Fibroblast of peridontal ligament (primary cell): ENCODE data around the gene KIF5C.

Experiments used
- DNase-seq: peaks from one replicate; pipeline ENCODE4 v3.0.0-alpha.2; 2010; ENCODE audit errors: extremely low read depth

Gene KIF5C

GRCh38 chr2:148924514-148925178 is 49.6 kb downstream of the KIF5C start:
- DNase-seq, result no peak

- peak; percentile 8 for DNase-seq
Observed at GRCh38 chr2:148926291-148926961, 51.4 kb downstream of the KIF5C start.

- DNase-seq, result no peak
Observed at GRCh38 chr2:148926981-148927401, 52.0 kb downstream of the KIF5C start.

GRCh38 chr2:148928395-148928794 is 53.4 kb downstream of the KIF5C start:
- DNase-seq, result no peak

- DNase-seq, result peak; percentile 67
Observed at GRCh38 chr2:148930046-148930775, 55.2 kb downstream of the KIF5C start.

GRCh38 chr2:148932536-148932935 is 57.5 kb downstream of the KIF5C start:
- DNase-seq, result no peak

- no peak for DNase-seq
Observed at GRCh38 chr2:148933456-148933855, 58.4 kb downstream of the KIF5C start.

- no peak for DNase-seq
Observed at GRCh38 chr2:148935791-148936190, 60.8 kb downstream of the KIF5C start.

GRCh38 chr2:148936857-148937450 is 61.9 kb downstream of the KIF5C start:
- DNase-seq, result no peak

GRCh38 chr2:148939271-148939670 is 64.2 kb downstream of the KIF5C start:
- DNase-seq, result no peak

GRCh38 chr2:148943097-148943496 is 68.1 kb downstream of the KIF5C start:
- DNase-seq, result no peak

- no peak for DNase-seq
Observed at GRCh38 chr2:148944536-148944935, 69.5 kb downstream of the KIF5C start.

- no peak for DNase-seq
Observed at GRCh38 chr2:148947299-148947698, 72.3 kb downstream of the KIF5C start.

GRCh38 chr2:148948868-148949267 is 73.8 kb downstream of the KIF5C start:
- no peak for DNase-seq

GRCh38 chr2:148949348-148949747 is 74.3 kb downstream of the KIF5C start:
- DNase-seq, result no peak

GRCh38 chr2:148952621-148953020 is 77.6 kb downstream of the KIF5C start:
- no peak for DNase-seq

- DNase-seq, result no peak
Observed at GRCh38 chr2:148953426-148953825, 78.4 kb downstream of the KIF5C start.

GRCh38 chr2:148954536-148954935 is 79.5 kb downstream of the KIF5C start:
- no peak for DNase-seq

- no peak for DNase-seq
Observed at GRCh38 chr2:148955798-148956197, 80.8 kb downstream of the KIF5C start.

- DNase-seq, result no peak
Observed at GRCh38 chr2:148957023-148957422, 82.0 kb downstream of the KIF5C start.

- DNase-seq, result no peak
Observed at GRCh38 chr2:148959745-148960144, 84.7 kb downstream of the KIF5C start.

GRCh38 chr2:148960483-148960882 is 85.5 kb downstream of the KIF5C start:
- DNase-seq, result no peak
